ENCODE results near the gene SDK1. TPM values are rescaled to one million over a fixed set of nuclear protein-coding genes. Genes with fewer than 3 reads are reported as not detected.

Gene SDK1
- total and polyA plus RNA-seq, 10 of the 15 experiments (the other 5 are each of a cell fraction or from before 2014, with no cell fraction given): 0.14 to 0.33 TPM; not detected in 8

- no peaks in the 10 kb centered on the region for H3K36me3 ChIP-seq (ENCODE audit: control insufficient read depth in 2 of 2, insufficient read depth in 2 of 2, low read length in 1 of 2)
- CTCF ChIA-PET: no interaction called here
- no peaks in the 10 kb centered on the region for H3K4me1 ChIP-seq (ENCODE audit: control insufficient read depth, insufficient read depth, low read length)
- FAIRE-seq: no peak
- H3K4me2 ChIP-seq (ENCODE audit: control insufficient read depth, insufficient read depth): no peak overlapping the region
- H4K20me1 ChIP-seq (ENCODE audit: control insufficient read depth, insufficient read depth): no peaks in the 10 kb centered on the region
- DNase-seq (ENCODE audit: low read depth, low spot score): no peak
- H3K9ac ChIP-seq (ENCODE audit: control insufficient read depth, insufficient read depth, low read length): no peak overlapping the region
- no peak overlapping the region for H3K4me3 ChIP-seq
- no peak for ATAC-seq
- H2AFZ ChIP-seq (ENCODE audit: control insufficient read depth, low read depth, low read length): no peak overlapping the region
- RAD21 ChIA-PET (ENCODE audit: unreplicated experiment): no interaction called here
- no TSS peak for BruUV-seq (replicated peaks)
- H3K79me2 ChIP-seq (ENCODE audit: control insufficient read depth, insufficient read depth, low read length): no peaks in the 10 kb centered on the region
- 66% methylated on average over 8 of the region's 8 CpGs for WGBS (ENCODE audit: insufficient coverage, insufficient replicate concordance, low lambda C conversion rate, missing lambda C conversion rate)
- POLR2A ChIA-PET: no interaction called here
- intact Hi-C loops (cut with micrococcal nuclease; ENCODE audit: unreplicated experiment) (no loop called here), in situ Hi-C loops (cut with MboI) (no loop called here)
- TF ChIP-seq SUZ12 (IDR thresholded peaks at IDR 0.05; ENCODE audit: unreplicated experiment): no peak
- no peak for TF ChIP-seq E2F8 (IDR thresholded peaks at IDR 0.05; ENCODE audit: low read depth, partially characterized antibody)
- no peak for TF ChIP-seq REST (IDR thresholded peaks at IDR 0.05; ENCODE audit: low read depth, low read length)
- TF ChIP-seq MYB (IDR thresholded peaks at IDR 0.05; ENCODE audit: borderline replicate concordance, low read depth, low read length): no peak
- TF ChIP-seq CEBPZ (IDR thresholded peaks at IDR 0.05; ENCODE audit: low read depth, low read length): no peak
- no peak for TF ChIP-seq GABPA (IDR thresholded peaks at IDR 0.05; ENCODE audit: low read depth)
- no peak for TF ChIP-seq CBX3 (IDR thresholded peaks at IDR 0.05; ENCODE audit: borderline replicate concordance, low read depth)
- no peak for TF ChIP-seq IRF4 (IDR thresholded peaks at IDR 0.05; ENCODE audit: low read depth, low read length)
- no peak for TF ChIP-seq MTA3 (IDR thresholded peaks at IDR 0.05; ENCODE audit: borderline replicate concordance, low read length)
- SMC1A ChIA-PET (ENCODE audit: uncharacterized antibody, unreplicated experiment): no interaction called here
- no peaks in the 10 kb centered on the region for H3K27me3 ChIP-seq (replicated peaks in 1 of 2; ENCODE audit: control insufficient read depth in 2 of 2, insufficient read depth in 2 of 2, low read length in 1 of 2)
- no peak overlapping the region for H3K27ac ChIP-seq (ENCODE audit: control insufficient read depth, insufficient read depth)
- no peaks in the 10 kb centered on the region for H3K9me3 ChIP-seq (replicated peaks; ENCODE audit: control insufficient read depth, insufficient read depth, low read length)
These were observed 35.7 kb upstream of the SDK1 start for GRCh38 chr7:3265388-3265787.

Measured in GM12878 (cell line).